GM04503 (cell line): Measurements from ENCODE around the gene OFD1.
"Not testable (repeated sequence)": the region's sequence is repeated elsewhere in the genome, so short reads cannot be mapped to it uniquely, and the experiment has no call there.

ENCODE experiments used
- DNase-seq: peaks from one replicate; pipeline ENCODE4 v3.0.0-alpha.2; 2012; ENCODE audit warnings: low read depth

OFD1 gene

DNA sequence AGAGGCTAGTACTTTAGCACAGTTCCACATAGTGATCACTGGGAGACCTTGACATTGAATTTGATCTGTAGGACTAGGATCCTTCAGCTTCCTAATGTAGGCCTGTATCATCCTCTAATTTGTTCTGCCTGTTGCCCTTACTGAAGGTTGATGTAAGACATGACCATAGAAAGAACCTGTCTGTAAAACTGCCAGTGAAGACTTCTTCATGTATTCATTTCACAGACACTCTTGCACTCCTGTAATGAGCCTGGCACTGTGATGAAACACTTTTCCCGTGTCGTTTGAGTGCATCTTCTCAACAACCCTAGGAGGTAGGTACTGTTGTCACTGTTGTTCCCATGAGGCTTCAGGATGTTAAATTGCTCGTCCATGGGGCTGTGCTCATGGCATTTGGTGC, 31.0 kb upstream of the OFD1 start:
- no peak for DNase-seq

DNA sequence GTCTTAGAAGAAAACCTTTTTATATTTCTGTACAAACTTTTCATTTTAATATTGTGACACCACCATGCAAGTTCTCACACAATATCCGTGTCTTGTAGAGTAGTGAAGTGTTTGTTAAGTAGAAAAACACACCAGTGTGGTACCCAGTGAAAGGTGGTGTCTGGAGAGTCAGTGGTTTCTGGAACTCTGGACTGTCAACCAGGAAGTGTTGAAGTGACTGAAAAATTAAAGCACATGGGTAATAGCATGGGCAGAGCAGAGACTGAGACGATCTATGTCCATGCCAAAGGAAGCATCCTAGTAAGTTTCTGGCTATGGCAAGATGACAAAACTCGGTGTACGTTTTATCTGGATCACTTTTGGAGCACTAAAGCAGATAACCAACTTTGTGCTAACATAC, 23.4 kb upstream of the OFD1 start:
- DNase-seq, result no peak

DNA sequence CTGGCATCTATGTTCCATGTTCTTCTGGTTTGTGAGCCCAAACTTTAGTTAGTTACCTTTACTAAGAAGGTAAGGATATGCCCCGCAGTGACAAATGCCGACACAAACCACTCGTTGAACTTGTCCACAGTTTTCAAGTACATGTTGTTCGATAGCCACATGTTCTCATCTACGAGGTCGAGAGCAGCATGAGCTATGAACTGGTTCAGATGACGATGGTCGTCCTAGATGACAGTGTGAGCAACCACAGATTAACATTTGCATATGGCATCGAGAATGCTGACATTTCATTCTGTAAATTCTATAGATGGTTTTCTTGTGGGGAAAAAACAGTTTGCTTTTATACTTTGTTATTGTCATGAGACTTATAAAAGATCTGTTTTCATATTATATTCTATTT, 18.1 kb upstream of the OFD1 start:
- no peak for DNase-seq

DNA sequence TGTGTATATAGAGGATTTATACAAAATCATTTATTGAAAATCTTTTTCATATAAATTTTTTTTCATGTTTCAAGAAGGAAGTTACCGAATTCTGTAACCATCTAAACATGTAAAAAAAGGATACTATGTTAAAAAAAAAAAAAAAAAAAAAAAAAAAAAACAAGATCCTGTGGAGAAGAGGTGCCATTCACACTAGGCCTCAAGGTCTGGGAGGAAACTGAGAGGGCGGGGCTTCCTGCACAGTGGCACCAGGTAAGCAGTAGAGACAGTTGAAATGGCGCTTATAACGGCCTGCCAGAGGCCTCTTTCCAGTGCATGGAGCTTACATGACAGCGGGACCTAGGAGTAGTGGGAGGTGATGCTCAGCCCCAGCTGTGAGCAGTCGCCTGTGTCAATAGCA, 17.6 kb upstream of the OFD1 start:
- DNase-seq, result no peak

DNA sequence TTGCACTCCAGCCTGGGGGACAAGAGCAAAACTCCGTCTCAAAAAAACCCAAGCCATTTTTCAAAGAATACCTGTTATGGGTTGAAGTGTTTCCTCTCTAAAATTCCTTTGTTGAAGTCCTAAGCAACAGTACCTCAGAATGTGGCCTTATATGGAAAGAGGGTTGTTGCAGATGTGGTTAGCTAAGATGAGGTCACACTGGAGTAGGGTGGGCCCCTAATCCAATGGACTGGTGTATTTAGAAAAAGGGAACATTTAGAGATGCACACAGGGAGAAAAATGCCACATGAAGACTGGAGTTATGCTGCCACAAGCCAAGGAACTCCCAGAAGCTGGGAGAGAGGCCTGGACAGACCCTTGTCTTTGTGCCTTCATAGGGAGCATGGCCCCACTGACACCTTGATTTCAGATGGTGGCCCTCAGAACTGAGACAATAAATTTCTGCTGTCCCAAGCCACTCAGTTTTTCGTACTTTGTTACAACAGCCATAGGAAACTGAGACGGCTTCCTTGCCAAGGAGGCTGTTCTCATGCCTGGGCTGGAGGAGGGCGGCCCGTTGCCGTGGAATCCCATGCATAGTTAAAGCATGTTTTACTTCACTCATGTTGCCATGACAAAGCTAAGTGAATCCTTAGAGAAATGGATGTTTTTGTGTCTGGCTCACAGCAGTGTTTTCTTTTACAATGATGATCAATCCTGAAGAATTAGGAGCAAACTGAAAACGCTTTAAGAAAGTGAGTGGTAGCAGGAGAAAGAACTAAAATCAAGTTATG, 16.7 kb upstream of the OFD1 start:
- DNase-seq, result peak; percentile 58

DNA sequence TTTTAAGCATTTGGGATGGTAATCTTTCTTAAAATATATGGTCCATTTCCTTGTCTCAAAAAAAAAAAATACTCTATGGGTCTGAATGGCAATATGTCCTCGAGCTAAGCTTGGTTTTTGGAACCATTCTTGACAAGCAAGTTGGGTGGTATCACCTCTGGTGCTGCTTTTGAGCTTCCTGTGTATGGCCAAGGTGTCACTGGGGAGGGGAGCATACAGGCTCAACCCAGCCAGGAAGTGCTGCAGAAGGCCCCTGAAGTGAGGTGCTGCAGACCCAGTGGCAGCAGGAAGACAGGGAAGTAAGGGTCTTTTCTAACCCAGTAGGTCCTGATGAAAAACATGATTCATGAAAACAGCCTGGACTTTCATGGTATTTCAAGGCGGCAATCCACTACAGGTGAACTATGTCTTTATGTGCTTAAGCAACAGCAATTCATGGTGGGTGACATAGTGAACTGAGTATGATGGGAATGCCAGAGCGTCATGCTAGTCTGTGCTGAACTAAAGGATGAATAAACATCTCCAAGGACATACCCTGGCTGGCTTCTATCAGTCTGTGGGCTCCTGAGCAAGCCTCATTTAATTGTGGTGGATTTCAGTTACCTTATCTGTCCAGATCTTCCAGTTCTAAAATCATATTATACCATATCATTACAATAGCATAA, 15.2 kb upstream of the OFD1 start:
- DNase-seq, result no peak

DNA sequence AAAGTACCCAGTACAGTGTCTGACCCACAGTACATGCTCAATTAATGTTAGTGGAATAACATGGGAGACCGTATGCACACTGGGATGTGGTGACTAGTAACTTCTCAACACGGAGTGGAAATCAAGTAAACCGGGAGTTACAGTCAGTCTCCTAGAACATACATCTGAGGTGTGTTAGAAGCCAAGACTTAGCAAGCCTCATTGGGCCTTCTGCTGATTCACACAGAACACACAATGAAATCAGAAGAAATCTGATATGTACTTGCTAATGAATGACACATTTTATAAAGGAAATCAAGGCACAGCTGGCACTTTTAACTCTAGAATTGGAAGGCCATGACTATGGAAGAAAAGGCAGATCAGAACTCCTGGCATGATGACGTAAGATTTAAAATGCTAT, 13.2 kb upstream of the OFD1 start:
- no peak for DNase-seq

DNA sequence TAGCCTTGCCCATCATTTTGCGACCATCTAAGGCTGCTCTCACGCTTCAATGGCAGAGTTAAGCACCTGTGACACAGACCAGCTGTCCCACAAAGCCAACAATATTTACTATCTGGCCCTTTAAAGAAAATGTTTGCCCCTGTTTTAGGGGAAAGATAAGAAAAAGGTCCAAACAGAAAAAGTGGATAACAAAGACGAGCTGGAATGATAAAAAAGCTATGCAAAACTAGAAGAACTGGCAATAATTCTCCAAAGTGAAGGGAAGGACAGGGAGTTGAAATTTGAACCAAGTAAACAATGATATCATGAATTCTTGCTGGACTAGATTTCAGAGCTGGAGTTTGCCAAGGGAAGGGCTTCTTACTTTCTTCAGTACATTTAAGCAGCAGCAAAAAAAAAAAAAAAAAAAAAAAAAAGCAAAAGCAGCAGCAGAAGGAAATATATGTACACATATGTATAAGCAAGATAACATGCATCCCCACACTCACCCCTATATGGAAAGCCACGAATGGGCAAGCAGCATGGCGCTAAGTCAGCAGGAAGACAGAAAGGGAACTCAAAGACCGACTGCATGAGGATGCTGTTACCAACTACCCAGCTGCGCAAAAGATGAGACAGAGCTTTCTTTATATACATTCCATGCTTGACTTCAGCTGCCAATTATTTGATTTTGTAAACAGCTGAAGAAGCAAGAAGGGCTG, 12.6 kb upstream of the OFD1 start:
- no peak for DNase-seq

DNA sequence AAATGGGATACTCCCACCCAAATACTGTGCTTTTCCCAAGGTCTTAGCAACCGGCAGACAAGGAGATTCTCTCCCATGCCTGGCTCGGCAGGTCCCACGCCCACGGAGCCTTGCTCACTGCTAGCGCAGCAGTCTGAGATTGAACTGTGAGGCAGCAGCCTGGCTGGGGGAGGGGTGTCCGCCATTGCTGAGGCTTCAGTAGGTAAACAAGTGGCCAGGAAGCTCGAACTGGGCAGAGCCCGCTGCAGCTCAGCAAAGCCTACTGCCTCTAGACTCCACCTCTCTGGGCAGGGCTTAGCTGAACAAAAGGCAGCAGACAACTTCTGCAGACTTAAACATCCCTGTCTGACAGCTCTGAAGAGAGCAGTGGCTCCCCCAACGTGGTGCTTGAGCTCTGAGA, 9.7 kb upstream of the OFD1 start:
- DNase-seq, result not testable (repeated sequence)

DNA sequence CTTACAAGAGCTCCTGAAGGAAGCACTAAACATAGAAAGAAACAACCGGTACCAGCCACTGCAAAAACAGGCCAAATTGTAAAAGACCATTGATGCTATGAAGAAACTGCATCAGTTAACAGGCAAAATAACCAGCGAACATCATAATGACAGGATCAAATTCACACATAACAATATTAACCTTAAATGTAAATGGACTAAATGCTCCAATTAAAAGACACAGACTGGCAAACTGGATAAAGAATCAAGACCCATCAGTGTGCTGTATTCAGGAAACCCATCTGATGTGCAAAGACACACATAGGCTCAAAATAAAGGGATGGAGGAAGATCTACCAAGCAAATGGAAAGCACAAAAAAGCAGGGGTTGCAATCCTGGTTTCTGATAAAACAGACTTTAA, 8.0 kb upstream of the OFD1 start:
- DNase-seq, result not testable (repeated sequence)

DNA sequence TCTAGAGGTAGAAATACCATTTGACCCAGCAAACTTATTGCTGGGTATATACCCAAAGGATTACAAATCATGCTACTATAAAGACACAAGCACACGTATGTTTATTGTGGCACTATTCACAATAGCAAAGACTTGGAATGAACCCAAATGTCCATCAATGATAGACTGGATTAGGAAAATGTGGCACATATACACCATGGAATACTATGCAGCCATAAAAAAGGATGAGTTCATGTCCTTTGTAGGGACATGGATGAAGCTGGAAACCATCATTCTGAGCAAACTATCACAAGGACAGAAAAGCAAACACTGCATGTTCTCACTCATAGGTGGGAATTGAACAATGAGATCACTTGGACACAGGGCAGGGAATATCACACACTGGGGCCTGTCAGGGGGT, 4.0 kb upstream of the OFD1 start:
- DNase-seq, result not testable (repeated sequence)

DNA sequence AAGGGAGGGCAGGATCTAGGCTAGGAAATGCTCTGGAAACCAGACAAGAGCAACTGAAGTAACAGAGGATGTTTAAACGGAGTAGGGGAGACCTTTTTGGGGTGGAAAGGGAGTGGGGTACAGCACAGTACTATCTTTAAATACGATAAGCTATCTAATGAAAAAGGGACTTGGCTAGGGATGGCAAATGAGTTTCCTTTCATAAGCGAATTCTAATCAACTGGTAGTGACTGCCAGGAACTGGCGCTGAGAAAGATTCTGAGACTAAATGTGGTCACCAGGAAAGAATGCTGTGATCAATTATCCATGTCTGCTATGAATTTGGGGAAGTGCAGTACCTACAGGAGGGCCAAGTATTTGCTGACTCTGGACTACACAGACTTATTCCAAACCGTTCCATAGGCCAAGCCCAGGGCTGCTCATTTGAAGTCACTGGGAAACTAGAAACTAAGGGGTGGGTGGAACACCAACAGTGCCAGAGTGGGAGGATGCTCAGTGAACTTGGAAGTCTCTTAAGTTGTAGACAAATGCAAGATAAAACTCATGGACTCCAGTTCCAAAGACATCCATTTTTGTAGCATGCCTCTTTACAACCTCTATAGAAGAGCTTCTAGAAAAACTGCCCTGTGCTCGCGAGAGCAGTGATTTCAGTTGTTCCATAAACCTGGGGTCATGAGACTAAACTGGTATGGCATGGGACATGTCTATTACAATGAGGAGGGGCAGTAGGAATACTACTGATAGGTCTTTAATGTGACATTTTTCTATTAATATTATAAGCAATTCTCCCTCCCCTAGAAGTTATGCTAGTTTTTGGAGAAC, 2.1 kb upstream of the OFD1 start:
- no peak for DNase-seq

DNA sequence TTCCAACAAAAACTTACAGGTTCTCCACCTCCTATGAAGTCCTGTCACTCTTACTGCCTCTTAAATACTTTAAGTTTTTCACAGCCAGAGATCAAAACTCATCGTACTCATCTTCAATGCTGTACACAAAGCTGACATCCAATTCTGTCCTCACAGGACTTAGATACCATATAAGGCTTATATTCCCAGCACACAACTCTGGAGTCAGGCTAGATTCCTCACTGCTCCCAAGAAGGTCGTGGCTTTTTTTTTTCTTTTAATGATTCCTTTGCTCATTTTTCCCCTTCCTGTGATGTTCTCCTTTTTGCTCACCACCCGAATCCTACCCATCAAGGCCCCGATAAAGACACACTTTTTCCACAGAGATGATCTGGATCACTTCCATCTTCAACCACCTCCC, 1.0 kb upstream of the OFD1 start:
- no peak for DNase-seq

DNA sequence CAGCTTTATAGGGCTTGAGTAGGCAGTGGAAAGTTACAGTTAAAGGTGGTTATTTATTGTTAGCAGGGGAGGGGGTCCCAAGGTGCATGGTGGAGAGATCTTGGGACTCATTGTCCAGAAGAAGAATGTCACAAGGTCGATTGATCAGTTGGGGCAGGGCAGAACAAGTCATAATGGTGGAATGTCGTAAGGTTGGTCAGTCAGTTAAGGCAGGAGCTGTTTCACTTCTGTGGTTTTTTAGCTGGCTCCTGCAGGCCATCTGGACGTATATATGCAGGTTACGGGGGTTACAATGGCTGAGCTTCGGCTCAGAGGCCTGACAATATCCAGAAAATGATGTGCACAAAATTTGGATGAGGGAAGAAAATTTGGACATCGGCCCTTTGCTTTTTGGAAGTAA, 7.1 kb downstream of the OFD1 start:
- DNase-seq, result no peak

DNA sequence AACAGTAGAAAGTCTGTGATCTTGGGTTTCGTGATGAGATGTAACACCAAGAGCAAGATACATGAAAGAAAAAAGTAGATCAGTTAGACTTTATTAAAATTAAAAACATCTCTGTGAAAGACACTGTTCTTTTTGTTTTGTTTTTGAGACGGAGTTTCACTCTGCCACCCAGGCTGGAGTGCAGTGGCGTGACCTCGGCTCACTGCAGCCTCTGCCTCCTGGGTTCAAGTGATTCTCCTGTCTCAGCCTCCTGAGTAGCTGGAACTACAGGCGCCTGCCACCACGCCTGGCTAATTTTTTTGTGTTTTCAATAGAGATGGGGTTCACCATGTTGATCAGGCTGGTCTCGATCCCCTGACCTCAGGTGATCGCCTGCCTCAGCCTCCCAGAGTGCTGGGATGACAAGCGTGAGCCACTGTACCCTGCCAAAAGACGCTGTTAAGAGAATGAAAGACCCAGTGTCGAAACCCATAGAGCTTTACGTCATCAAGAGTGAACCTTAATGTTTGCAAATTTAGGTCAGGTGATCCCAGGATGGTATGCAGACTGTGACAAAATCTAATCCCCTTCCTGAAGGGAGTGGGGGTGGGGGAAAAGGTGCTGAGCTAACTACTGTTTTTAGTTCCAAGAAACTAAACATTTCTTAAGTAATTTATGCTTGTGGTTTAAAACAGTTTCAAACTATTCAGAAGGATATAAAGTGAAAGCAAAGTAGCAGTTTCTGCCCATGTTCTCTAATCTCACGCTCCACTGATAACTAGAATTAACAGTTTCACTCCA, 8.0 kb downstream of the OFD1 start:
- no peak for DNase-seq

DNA sequence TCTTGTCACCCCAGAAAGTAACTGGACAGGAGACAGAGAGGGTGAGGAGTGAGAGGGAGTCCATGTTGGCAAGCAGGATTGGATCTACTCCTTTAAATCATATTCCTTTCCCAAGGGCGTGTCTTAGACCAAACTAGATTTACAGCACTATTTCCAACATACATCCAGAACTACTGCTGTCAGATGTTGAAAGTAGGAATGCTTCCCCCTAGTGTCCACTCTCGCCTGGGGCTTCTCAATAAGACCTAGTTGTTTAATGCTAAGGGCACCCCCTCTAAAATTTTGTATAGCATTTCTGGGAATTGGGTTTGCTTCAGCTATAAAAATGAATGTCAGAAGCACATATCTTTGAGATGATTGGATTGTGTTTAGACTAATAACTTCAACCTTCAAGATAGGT, 13.3 kb downstream of the OFD1 start:
- DNase-seq, result no peak

DNA sequence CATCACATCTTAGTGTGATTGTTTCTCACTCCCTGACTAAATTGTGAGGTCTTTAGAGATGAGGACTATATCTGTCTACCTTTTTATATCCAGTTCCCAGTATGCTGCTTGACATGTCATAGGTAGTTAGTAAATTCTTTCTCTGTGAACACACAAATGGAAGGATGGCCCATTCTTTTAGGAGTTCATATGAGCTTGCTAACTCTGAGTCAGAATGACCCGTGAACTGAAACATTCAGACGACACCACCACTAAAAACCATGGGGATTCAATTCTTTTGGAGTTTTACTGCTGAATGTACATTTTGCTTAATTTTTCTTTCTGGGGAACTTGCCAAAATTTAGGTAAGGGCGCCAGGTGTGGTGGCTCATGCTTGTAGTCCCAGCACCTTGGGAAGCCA, 13.9 kb downstream of the OFD1 start:
- no peak for DNase-seq

DNA sequence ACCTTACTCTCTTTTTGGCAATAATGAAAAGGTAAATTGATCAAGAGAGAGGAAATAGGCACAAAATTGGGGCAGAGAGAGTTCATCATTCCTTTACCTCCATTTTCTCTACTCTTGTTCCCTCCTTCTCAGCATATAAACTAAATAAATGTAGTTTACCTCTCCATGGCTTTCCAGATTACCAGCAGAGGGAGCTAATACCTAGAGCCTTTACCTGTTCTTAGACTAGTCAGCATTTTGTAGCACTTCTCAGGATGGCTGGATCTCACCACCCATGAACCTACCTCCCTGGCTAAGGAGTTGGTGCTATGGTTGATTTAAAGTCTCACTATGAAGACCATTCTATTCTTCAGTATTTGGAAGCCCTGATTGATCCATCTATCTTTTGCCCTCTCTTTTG, 15.7 kb downstream of the OFD1 start:
- no peak for DNase-seq

DNA sequence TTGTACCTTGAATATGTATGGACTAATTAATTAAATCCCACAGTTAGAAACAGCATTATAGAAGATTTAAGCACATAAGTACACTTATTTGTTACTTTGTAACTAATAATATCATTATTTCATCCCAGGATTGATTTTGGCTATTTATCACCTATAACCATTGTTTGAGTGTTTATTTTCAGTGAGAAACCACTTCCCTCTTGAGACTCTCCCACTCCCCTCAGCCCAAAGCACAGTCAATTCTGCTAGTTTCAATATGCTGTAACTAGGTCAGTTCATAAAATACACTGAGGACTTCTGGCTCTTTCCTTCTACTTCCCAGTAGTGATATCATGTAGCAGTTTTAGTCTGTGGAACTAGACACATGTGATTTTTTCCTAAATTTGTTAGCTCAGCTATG, 16.3 kb downstream of the OFD1 start:
- no peak for DNase-seq

DNA sequence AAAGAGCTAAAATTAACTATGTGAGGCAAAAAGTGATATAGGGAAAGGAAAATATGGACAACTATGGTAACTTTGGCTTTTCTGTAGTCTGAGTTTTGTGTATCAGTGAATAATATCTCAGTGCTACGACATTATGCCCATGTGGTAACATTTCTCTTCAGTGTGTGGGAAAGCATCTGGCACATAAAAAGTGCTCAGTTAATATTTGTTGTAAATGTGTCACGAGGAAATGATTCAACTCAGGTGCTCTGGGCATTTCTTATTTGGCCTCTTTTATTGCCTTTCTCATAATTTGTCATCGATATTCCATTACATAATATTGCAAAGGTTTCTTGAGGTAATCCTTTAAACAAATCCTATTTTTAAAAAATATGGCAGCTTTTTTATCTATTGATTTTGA, 17.6 kb downstream of the OFD1 start:
- no peak for DNase-seq

DNA sequence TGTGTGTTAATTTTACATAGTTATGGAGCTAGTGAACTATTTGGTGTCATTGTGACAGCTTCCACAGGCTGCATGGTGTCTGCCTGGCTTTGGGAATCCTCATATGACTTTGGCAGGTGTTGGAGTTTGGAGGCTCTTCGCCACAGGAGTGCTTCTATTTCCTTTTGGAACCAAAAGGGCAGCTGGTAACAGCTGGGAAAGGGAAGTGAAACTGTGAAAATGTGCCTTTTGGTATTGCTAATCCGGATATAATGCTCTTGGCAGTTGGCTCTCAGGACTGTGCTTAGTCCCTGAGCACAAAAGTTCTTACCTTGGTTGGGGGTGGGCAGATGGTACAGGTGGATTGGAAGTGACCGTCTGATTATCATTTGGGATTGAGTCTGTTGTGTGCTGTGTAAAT, 18.1 kb downstream of the OFD1 start:
- no peak for DNase-seq

DNA sequence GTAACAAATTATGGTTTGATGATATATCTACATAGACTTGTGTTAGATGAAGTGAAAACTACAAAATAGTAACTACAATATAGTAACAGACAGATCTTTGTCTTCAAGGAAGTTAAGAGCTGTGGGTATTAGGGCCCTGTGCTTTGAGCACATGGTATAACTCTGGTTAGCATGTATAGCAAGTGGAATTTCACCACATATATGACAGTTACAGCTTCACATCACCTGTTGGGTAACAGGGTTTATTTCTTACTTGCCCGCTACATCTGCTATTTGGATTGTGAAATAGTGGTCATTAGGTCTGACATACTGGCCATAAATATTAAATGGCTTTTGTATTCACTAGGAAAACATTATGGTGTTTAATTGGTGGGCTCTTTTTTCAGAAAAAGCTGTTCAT, 20.2 kb downstream of the OFD1 start:
- no peak for DNase-seq
